GM20431 (cell line): ENCODE results near the gene ZFHX2.
"Not testable (repeated sequence)": the region's sequence is repeated elsewhere in the genome, so short reads cannot be mapped to it uniquely, and the experiment has no call there.

Experiments
- in situ Hi-C: fragments of 300-500 bp; cut with MseI, MboI; formaldehyde crosslinking; loops from one replicate; pipeline ENCODE4 v1.15.0; 2020; ENCODE audit warnings: low sequenced_read_pairs; ENCODE audit not compliant: unreplicated experiment

The ZFHX2 gene

GRCh38 chr14:23551266-23552028 is at the start of gene ZFHX2:
Gene ZFHX2 (minus strand): TSS chr14:23551765. CDS start chr14:23535325, 16,440 bp downstream.
- in situ Hi-C loops: no loop called here

- in situ Hi-C loops: no loop called here
Observed at GRCh38 chr14:23600806-23601205, 49.2 kb upstream of the ZFHX2 start.

GRCh38 chr14:23600322-23600707 is 48.8 kb upstream of the ZFHX2 start:
- in situ Hi-C loops: no loop called here

- in situ Hi-C loops: not testable (repeated sequence)
Observed at GRCh38 chr14:23594191-23594590, 42.6 kb upstream of the ZFHX2 start.

GRCh38 chr14:23590198-23590597 is 38.6 kb upstream of the ZFHX2 start:
- in situ Hi-C loops: no loop called here

- in situ Hi-C loops: no loop called here
Observed at GRCh38 chr14:23589606-23590005, 38.0 kb upstream of the ZFHX2 start.

GRCh38 chr14:23588884-23589598 is 37.5 kb upstream of the ZFHX2 start:
- in situ Hi-C loops: no loop called here

- in situ Hi-C loops: not testable (repeated sequence)
Observed at GRCh38 chr14:23584527-23585203, 33.1 kb upstream of the ZFHX2 start.

GRCh38 chr14:23583761-23584526 is 32.4 kb upstream of the ZFHX2 start:
- in situ Hi-C loops: not testable (repeated sequence)

GRCh38 chr14:23582906-23583760 is 31.6 kb upstream of the ZFHX2 start:
- in situ Hi-C loops: no loop called here

GRCh38 chr14:23580948-23581281 is 29.4 kb upstream of the ZFHX2 start:
- in situ Hi-C loops: no loop called here

GRCh38 chr14:23580152-23580926 is 28.8 kb upstream of the ZFHX2 start:
- in situ Hi-C loops: no loop called here

GRCh38 chr14:23579739-23580138 is 28.2 kb upstream of the ZFHX2 start:
- in situ Hi-C loops: no loop called here

- in situ Hi-C loops: no loop called here
Observed at GRCh38 chr14:23579311-23579630, 27.7 kb upstream of the ZFHX2 start.

- in situ Hi-C loops: no loop called here
Observed at GRCh38 chr14:23578560-23579310, 27.2 kb upstream of the ZFHX2 start, which contains the start of gene JPH4. Gene JPH4 (minus strand): TSS chr14:23578790. CDS start chr14:23577453, 1,337 bp downstream.

GRCh38 chr14:23577710-23578392 is 26.3 kb upstream of the ZFHX2 start:
- in situ Hi-C loops: no loop called here

- in situ Hi-C loops: no loop called here
Observed at GRCh38 chr14:23577004-23577681, 25.6 kb upstream of the ZFHX2 start.
